Loucy (cell line): ENCODE measurements around the gene OCIAD1.

ENCODE experiments used
- CTCF ChIP-seq: fragments of 200-600 bp; sonication (generic); conservative IDR thresholded peaks from 2 replicates; pipeline ENCODE4 v1.5.1; 2014; ENCODE audit warnings: mild to moderate bottlenecking, antibody characterized with exemption, low read length
- EZH2phosphoT487 ChIP-seq: fragments of 200-600 bp; IDR thresholded peaks from 2 replicates; pipeline ENCODE4 v1.6.1; 2018; ENCODE audit warnings: antibody characterized with exemption, mild to moderate bottlenecking, moderate library complexity, borderline replicate concordance

GRCh38 chr4:48816971-48817370, 13.9 kb upstream of the OCIAD1 start:
- no peak for TF ChIP-seq CTCF
- TF ChIP-seq EZH2phosphoT487 = no peak
